Neural progenitor cell (in vitro differentiated cells): Measurements from ENCODE around the gene CDCA5. TPM values are rescaled to one million over a fixed set of nuclear protein-coding genes. Genes with fewer than 3 reads are reported as not detected.

Experiments
- DNase-seq: peaks from one replicate; pipeline ENCODE4 v3.0.0-alpha.2; 2016; ENCODE audit warnings: low spot score
- H2AFZ ChIP-seq: fragments of 200-600 bp; sonication (generic); replicated peaks from 2 replicates; pipeline ENCODE4 v1.6.1; 2016; ENCODE audit warnings: antibody characterized with exemption
- H3F3A ChIP-seq: fragments of 200-600 bp; sonication (generic); 2 replicates; pipeline ENCODE4 v1.6.1; 2016; ENCODE audit warnings: antibody characterized with exemption, low read depth
- H3K27ac ChIP-seq: fragments of 200-600 bp; sonication (generic); 2 replicates; pipeline ENCODE4 v1.5.1; 2016; ENCODE audit warnings: mild to moderate bottlenecking
- H3K27me3 ChIP-seq: fragments of 200-600 bp; sonication (generic); 2 replicates; pipeline ENCODE4 v1.6.1; 2016; ENCODE audit warnings: mild to moderate bottlenecking, moderate library complexity
- H3K36me3 ChIP-seq: fragments of 200-600 bp; sonication (generic); 2 replicates; pipeline ENCODE4 v1.5.1; 2016
- H3K4me1 ChIP-seq: fragments of 200-600 bp; sonication (generic); 2 replicates; pipeline ENCODE4 v1.6.1; 2016; ENCODE audit warnings: mixed run types
- H3K4me2 ChIP-seq: fragments of 200-600 bp; sonication (generic); 2 replicates; pipeline ENCODE4 v1.6.1; 2016
- H3K4me3 ChIP-seq: fragments of 200-600 bp; sonication (generic); 2 replicates; pipeline ENCODE4 v1.5.1; 2016
- H3K79me2 ChIP-seq: fragments of 200-600 bp; sonication (generic); 2 replicates; pipeline ENCODE4 v1.6.1; 2016; ENCODE audit warnings: low read depth
- H3K9ac ChIP-seq: fragments of 200-600 bp; sonication (generic); 2 replicates; pipeline ENCODE4 v1.6.1; 2016
- H3K9me3 ChIP-seq: fragments of 200-600 bp; sonication (generic); 2 replicates; pipeline ENCODE4 v1.5.1; 2016; ENCODE audit warnings: low read depth
- H4K20me1 ChIP-seq: fragments of 200-600 bp; sonication (generic); 2 replicates; pipeline ENCODE4 v1.6.1; 2016; ENCODE audit warnings: low read depth
- H3K27ac Mint-ChIP-seq: 3 replicates; pipeline ENCODE4 v1.8.0; 2021; ENCODE audit warnings: mixed read lengths
- H3K27me3 Mint-ChIP-seq: 2 replicates; pipeline ENCODE4 v1.8.0; 2022; ENCODE audit warnings: low read depth, mild to moderate bottlenecking, inconsistent platforms, moderate library complexity, mixed read lengths; ENCODE audit not compliant: insufficient read depth
- H3K36me3 Mint-ChIP-seq: 3 replicates; pipeline ENCODE4 v1.8.0; 2021; ENCODE audit warnings: mixed read lengths
- H3K4me1 Mint-ChIP-seq: 3 replicates; pipeline ENCODE4 v1.8.0; 2021; ENCODE audit warnings: mixed read lengths
- H3K4me3 Mint-ChIP-seq: 3 replicates; pipeline ENCODE4 v1.8.0; 2021; ENCODE audit warnings: mild to moderate bottlenecking, moderate library complexity, mixed read lengths
- H3K9me3 Mint-ChIP-seq: 3 replicates; pipeline ENCODE4 v1.8.0; 2020; ENCODE audit warnings: mixed read lengths
- EZH2 ChIP-seq: fragments of 200-600 bp; sonication (generic); IDR thresholded peaks from 2 replicates; pipeline ENCODE4 v1.6.1; 2017; ENCODE audit warnings: antibody characterized with exemption, mild to moderate bottlenecking, moderate library complexity
- EZH2phosphoT487 ChIP-seq: fragments of 200-600 bp; sonication (generic); IDR thresholded peaks from 2 replicates; pipeline ENCODE4 v1.6.1; 2017; ENCODE audit warnings: antibody characterized with exemption
- total RNA-seq: library from RNA; depleted of rRNA; stranded (reverse); fragments of >200 nt; gene quantifications from 2 replicates; pipeline ENCODE4 v1.2.3, GENCODE V29; 2015; ENCODE audit warnings: low replicate concordance
- TF ChIP-seq, protein P1 (sequence below): fragments of 200-600 bp; sonication (generic); IDR thresholded peaks from 2 replicates; pipeline ENCODE4 v1.5.1; 2017; ENCODE audit warnings: antibody characterized with exemption, mild to moderate bottlenecking

Gene CDCA5
- total RNA-seq, 1 donor from 2014 or later: 46.7 TPM

DNA sequence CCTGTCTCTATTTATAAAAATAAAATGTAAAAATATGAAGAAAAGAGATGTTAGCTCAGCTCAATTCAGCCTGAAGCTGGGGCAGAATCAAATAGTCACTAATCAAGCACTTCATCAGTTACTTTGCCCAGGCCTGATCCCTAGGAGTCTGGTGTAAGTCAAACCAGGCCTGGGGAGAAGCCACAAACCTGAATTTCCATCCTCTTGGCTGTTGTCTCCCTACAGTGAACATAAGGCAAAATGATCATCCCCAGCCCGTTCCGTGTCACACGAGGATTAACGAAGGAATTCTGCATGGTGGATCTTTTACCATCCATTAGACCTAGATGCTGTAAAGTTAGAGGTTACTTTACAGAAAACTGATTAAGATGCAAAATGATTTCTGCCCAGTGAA, 19.0 kb downstream of the CDCA5 start:
- Mint-ChIP-seq H3K27ac (no peak overlapping the region), H3K9me3 (no peaks in the 10 kb centered on the region), H3K4me3 (no peak overlapping the region), H3K36me3 (no peaks in the 10 kb centered on the region), H3K4me1 (peaks cover 5% of the 10 kb centered on the region), H3K27me3 (peaks cover 2% of the 10 kb centered on the region)
- H3F3A ChIP-seq: peaks cover 8% of the 10 kb centered on the region
- no peak overlapping the region for H3K27ac ChIP-seq
- H3K36me3 ChIP-seq: no peaks in the 10 kb centered on the region
- DNase-seq: no peak
- no peaks in the 10 kb centered on the region for H4K20me1 ChIP-seq
- H2AFZ ChIP-seq: no peak overlapping the region
- peaks cover 15% of the 10 kb centered on the region for H3K4me1 ChIP-seq
- no peak overlapping the region for H3K4me2 ChIP-seq
- no peaks in the 10 kb centered on the region for H3K27me3 ChIP-seq
- no peaks in the 10 kb centered on the region for H3K79me2 ChIP-seq
- no peaks in the 10 kb centered on the region for H3K9me3 ChIP-seq
- TF ChIP-seq EZH2 (no peak), EZH2phosphoT487 (no peak)
- TF ChIP-seq, protein P1, sequence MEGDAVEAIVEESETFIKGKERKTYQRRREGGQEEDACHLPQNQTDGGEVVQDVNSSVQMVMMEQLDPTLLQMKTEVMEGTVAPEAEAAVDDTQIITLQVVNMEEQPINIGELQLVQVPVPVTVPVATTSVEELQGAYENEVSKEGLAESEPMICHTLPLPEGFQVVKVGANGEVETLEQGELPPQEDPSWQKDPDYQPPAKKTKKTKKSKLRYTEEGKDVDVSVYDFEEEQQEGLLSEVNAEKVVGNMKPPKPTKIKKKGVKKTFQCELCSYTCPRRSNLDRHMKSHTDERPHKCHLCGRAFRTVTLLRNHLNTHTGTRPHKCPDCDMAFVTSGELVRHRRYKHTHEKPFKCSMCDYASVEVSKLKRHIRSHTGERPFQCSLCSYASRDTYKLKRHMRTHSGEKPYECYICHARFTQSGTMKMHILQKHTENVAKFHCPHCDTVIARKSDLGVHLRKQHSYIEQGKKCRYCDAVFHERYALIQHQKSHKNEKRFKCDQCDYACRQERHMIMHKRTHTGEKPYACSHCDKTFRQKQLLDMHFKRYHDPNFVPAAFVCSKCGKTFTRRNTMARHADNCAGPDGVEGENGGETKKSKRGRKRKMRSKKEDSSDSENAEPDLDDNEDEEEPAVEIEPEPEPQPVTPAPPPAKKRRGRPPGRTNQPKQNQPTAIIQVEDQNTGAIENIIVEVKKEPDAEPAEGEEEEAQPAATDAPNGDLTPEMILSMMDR: no peak
- no peak overlapping the region for H3K9ac ChIP-seq
- H3K4me3 ChIP-seq: no peak overlapping the region

DNA sequence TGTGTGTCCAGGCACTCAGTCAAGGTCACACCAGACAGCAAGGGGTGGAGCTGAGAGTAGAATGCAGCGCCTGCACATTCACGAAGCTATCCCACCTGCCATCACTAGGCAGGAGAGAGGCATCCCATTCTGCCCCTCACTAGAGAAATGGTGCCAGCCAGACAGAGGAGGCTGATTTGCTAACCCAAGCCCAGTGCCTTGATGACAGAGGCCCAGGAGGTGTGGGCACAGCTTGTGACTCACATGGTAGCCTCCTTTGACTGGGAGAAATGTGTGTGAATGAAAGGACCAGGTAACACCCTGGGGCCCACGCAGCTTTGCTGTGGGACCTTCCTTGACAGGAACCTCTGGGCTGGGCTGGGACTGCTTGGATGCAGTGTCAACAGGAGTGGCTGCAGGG, 20.3 kb downstream of the CDCA5 start:
- Mint-ChIP-seq H3K9me3 (no peaks in the 10 kb centered on the region), H3K27ac (no peak overlapping the region), H3K27me3 (peaks cover 2% of the 10 kb centered on the region), H3K4me1 (peaks cover 5% of the 10 kb centered on the region), H3K4me3 (no peak overlapping the region), H3K36me3 (no peaks in the 10 kb centered on the region)
- Histone ChIP-seq H2AFZ (no peak overlapping the region), H3K4me2 (no peak overlapping the region), H3K36me3 (no peaks in the 10 kb centered on the region), H3K79me2 (no peaks in the 10 kb centered on the region), H3F3A (peaks cover 8% of the 10 kb centered on the region), H3K27me3 (no peaks in the 10 kb centered on the region), H3K27ac (no peak overlapping the region), H3K9me3 (no peaks in the 10 kb centered on the region), H3K4me1 (peaks cover 15% of the 10 kb centered on the region), H3K4me3 (no peak overlapping the region), H4K20me1 (no peaks in the 10 kb centered on the region), H3K9ac (no peak overlapping the region)
- TF ChIP-seq, protein P1: no peak
- TF ChIP-seq EZH2phosphoT487: no peak
- no peak for TF ChIP-seq EZH2
- DNase-seq: no peak

DNA sequence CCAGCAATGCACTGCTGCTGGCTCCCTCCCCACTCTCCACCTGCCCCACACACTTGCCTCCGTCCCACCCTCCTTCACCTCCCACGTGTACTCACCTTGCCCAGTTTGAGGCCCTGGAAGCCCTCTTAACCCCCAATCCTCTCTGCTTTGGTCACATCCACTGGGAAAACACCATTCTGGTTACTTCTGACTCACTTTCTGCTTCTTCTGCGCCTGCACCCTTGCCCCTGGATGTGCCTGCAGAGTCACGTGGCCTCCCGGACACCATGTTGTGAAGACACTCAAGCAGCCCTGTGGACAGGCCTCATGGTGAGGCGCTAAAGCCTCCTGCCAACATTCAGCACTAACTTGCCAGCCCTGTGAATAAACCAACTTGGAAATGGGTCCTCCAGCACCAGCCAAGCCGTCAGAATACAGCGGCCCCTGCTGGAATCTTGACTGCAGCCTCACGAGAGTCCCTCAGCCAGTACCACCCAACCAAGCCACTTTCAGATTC, 22.9 kb downstream of the CDCA5 start:
- peak; percentile 55 for DNase-seq
- Histone ChIP-seq H3K27me3 (no peaks in the 10 kb centered on the region), H3F3A (no peaks in the 10 kb centered on the region), H3K4me3 (no peak overlapping the region), H3K4me1 (no peaks in the 10 kb centered on the region), H4K20me1 (no peaks in the 10 kb centered on the region), H2AFZ (no peak overlapping the region), H3K9me3 (no peaks in the 10 kb centered on the region), H3K9ac (no peak overlapping the region), H3K79me2 (no peaks in the 10 kb centered on the region), H3K36me3 (no peaks in the 10 kb centered on the region), H3K27ac (no peak overlapping the region), H3K4me2 (no peak overlapping the region)
- Mint-ChIP-seq H3K4me3 (no peak overlapping the region), H3K9me3 (no peaks in the 10 kb centered on the region), H3K36me3 (no peaks in the 10 kb centered on the region), H3K27ac (no peak overlapping the region), H3K27me3 (peaks cover 2% of the 10 kb centered on the region), H3K4me1 (peaks cover 3% of the 10 kb centered on the region)
- TF ChIP-seq, protein P1: peak; percentile 57
- TF ChIP-seq EZH2phosphoT487: no peak
